Esophagus muscularis mucosa (tissue), 4 donors: Measurements from ENCODE around the gene COL26A1.

Experiments
- CTCF ChIP-seq, 3 experiments: fragments of 200-600 bp in 2 of 3; fragments of 450-650 bp in 1 of 3; sonication (generic) in 2 of 3; IDR thresholded peaks; one replicate each; pipeline ENCODE4 v1.5.1; 2017 to 2019; ENCODE audit warnings: antibody characterized with exemption in 3 of 3, mild to moderate bottlenecking in 2 of 3, moderate library complexity in 1 of 3
- EP300 ChIP-seq: sonication (generic); formaldehyde crosslinking; IDR thresholded peaks from one replicate; pipeline ENCODE4 v1.6.1; 2017; ENCODE audit warnings: antibody characterized with exemption
- POLR2AphosphoS5 ChIP-seq, 2 donors: sonication (generic); formaldehyde crosslinking; IDR thresholded peaks; one replicate each; pipeline ENCODE4 v1.6.1; 2017; ENCODE audit warnings: antibody characterized with exemption in 2 of 2

- TF ChIP-seq POLR2AphosphoS5 (IDR thresholded peaks at IDR 0.05): no peak
- no peak for TF ChIP-seq CTCF (IDR thresholded peaks at IDR 0.05)
- TF ChIP-seq EP300: no peak
Observed at GRCh38 chr7:101420436-101420835, 57.8 kb downstream of the COL26A1 start.
